Gastroesophageal sphincter (tissue), 3 donors: ENCODE data around the gene CMYA5.

Source experiments
- POLR2A ChIP-seq, 2 donors: fragments of 450-650 bp; IDR thresholded peaks; one replicate each; pipeline ENCODE4 v1.6.1; 2017; ENCODE audit warnings: antibody characterized with exemption in 2 of 2, mild to moderate bottlenecking in 2 of 2, moderate library complexity in 1 of 2
- POLR2AphosphoS5 ChIP-seq: sonication (generic); formaldehyde crosslinking; IDR thresholded peaks from one replicate; pipeline ENCODE4 v1.6.1; 2017; ENCODE audit warnings: antibody characterized with exemption
- TF ChIP-seq, protein P1 (sequence below), 4 experiments: fragments of 200-600 bp in 2 of 4; fragments of 450-650 bp in 2 of 4; sonication (generic) in 1 of 4; IDR thresholded peaks; one replicate each; pipeline ENCODE4 v1.5.1; 2017 to 2019; ENCODE audit warnings: antibody characterized with exemption in 4 of 4, mild to moderate bottlenecking in 2 of 4, moderate library complexity in 2 of 4

GRCh38 chr5:79687889-79688288, 1.7 kb upstream of the CMYA5 start:
- TF ChIP-seq, protein P1, sequence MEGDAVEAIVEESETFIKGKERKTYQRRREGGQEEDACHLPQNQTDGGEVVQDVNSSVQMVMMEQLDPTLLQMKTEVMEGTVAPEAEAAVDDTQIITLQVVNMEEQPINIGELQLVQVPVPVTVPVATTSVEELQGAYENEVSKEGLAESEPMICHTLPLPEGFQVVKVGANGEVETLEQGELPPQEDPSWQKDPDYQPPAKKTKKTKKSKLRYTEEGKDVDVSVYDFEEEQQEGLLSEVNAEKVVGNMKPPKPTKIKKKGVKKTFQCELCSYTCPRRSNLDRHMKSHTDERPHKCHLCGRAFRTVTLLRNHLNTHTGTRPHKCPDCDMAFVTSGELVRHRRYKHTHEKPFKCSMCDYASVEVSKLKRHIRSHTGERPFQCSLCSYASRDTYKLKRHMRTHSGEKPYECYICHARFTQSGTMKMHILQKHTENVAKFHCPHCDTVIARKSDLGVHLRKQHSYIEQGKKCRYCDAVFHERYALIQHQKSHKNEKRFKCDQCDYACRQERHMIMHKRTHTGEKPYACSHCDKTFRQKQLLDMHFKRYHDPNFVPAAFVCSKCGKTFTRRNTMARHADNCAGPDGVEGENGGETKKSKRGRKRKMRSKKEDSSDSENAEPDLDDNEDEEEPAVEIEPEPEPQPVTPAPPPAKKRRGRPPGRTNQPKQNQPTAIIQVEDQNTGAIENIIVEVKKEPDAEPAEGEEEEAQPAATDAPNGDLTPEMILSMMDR (IDR thresholded peaks at IDR 0.05): no peak
- TF ChIP-seq POLR2AphosphoS5 (no peak), POLR2A (IDR thresholded peaks at IDR 0.05) (no peak)
